K562 (cell line): ENCODE data around the gene ACOT9. TPM values are rescaled to one million over a fixed set of nuclear protein-coding genes. Genes with fewer than 3 reads are reported as not detected.

Experiments
- ATAC-seq: fragments of 200-7000 bp; cut with Tn5 transposase; 3 replicates; pipeline ENCODE4 v1.9.1; 2020; ENCODE audit warnings: moderate library complexity
- BruUV-seq: library from RNA; stranded (reverse); fragments of 400-500 nt; replicated peaks from 2 replicates; lab custom pipeline; 2021; lab: Mats Ljungman, UMichigan
- CTCF ChIA-PET: fragments of 300-600 bp; formaldehyde crosslinking; extraction: SDS; loops from one replicate; lab custom pipeline; 2021; ENCODE audit warnings: low intra/inter-chr PET ratio; lab: Yijun Ruan, JAX
- POLR2A ChIA-PET: fragments of 300-600, 350-650 bp; sonication (Branson Sonifier 250); formaldehyde crosslinking; extraction: SDS; loops from one replicate; lab custom pipeline; 2021; ENCODE audit warnings: antibody characterized with exemption, inconsistent platforms; lab: Yijun Ruan, JAX
- DNase-seq, 4 experiments: peaks; one replicate each; pipeline versions ENCODE4 v3.0.0 to v3.0.0-alpha.2; 2011 to 2018; ENCODE audit warnings: low spot score in 3 of 4, mixed read lengths in 3 of 4; ENCODE audit errors: extremely low read depth in 1 of 4
- FAIRE-seq: peaks from 2 replicates; lab custom pipeline; 2011; peaks lifted over from hg19 to GRCh38; lab: Jason Lieb, UNC
- H2AFZ ChIP-seq: 2 replicates; pipeline ENCODE4 v1.6.0; 2011; ENCODE audit warnings: low read depth, low read length, control low read depth, inconsistent platforms
- H3K27ac ChIP-seq: fragments of 200-600 bp; 3 replicates; pipeline ENCODE4 v1.8.0; 2011; ENCODE audit warnings: low read depth, mild to moderate bottlenecking, control low read depth, inconsistent platforms, low read length, moderate library complexity, mixed read lengths; ENCODE audit errors: extremely low read depth
- H3K27me3 ChIP-seq, 2 experiments: fragments of 300-600 bp in 1 of 2; 2 replicates in 1 of 2; 3 replicates in 1 of 2; pipeline versions ENCODE4 v1.6.0 to v1.8.0; 2011; ENCODE audit warnings: inconsistent platforms in 2 of 2, low read length in 2 of 2, mild to moderate bottlenecking in 1 of 2, mixed read lengths in 1 of 2, moderate library complexity in 1 of 2; ENCODE audit not compliant: control insufficient read depth in 2 of 2, insufficient read depth in 2 of 2
- H3K36me3 ChIP-seq: fragments of 300-600 bp; 3 replicates; pipeline ENCODE4 v1.8.0; 2011; ENCODE audit warnings: mild to moderate bottlenecking, low read length, inconsistent platforms; ENCODE audit not compliant: control insufficient read depth, insufficient read depth
- H3K4me1 ChIP-seq, 2 experiments: fragments of 200-600 bp in 1 of 2; replicated peaks in 1 of 2; 2 replicates in 1 of 2; 3 replicates in 1 of 2; pipeline versions ENCODE4 v1.5.1 to v1.8.0; 2011; ENCODE audit warnings: inconsistent platforms in 2 of 2, low read length in 2 of 2, mild to moderate bottlenecking in 1 of 2, mixed read lengths in 1 of 2, moderate library complexity in 1 of 2; ENCODE audit not compliant: control insufficient read depth in 2 of 2, insufficient read depth in 2 of 2
- H3K4me2 ChIP-seq: 2 replicates; pipeline ENCODE4 v1.6.1; 2011; ENCODE audit warnings: low read length, control low read depth, inconsistent platforms, mixed read lengths; ENCODE audit not compliant: insufficient read depth
- H3K4me3 ChIP-seq: fragments of 200-600 bp; sonication (generic), shearing (Covaris generic); 2 replicates; pipeline ENCODE4 v1.5.1; 2016; ENCODE audit warnings: control low read depth, inconsistent platforms
- H3K79me2 ChIP-seq: fragments of 200-600 bp; 3 replicates; pipeline ENCODE4 v1.8.0; 2011; ENCODE audit warnings: low read length, inconsistent platforms; ENCODE audit not compliant: control insufficient read depth, insufficient read depth
- H3K9ac ChIP-seq, 2 experiments: 2 replicates each; pipeline versions ENCODE4 v1.6.0 to v1.6.1; 2011; ENCODE audit warnings: low read depth in 2 of 2, low read length in 2 of 2, control low read depth in 1 of 2, inconsistent platforms in 1 of 2, mild to moderate bottlenecking in 1 of 2, mixed read lengths in 1 of 2; ENCODE audit not compliant: insufficient read depth in 1 of 2
- H3K9me1 ChIP-seq: one replicate; pipeline ENCODE4 v1.6.0; 2011; ENCODE audit warnings: inconsistent platforms, mild to moderate bottlenecking, low read length, moderate library complexity; ENCODE audit not compliant: control insufficient read depth, insufficient read depth
- H3K9me3 ChIP-seq: replicated peaks from 2 replicates; pipeline ENCODE4 v1.5.1; 2011; ENCODE audit warnings: low read depth, low read length, inconsistent platforms; ENCODE audit not compliant: control insufficient read depth, insufficient read depth
- H4K20me1 ChIP-seq: replicated peaks from 2 replicates; pipeline ENCODE4 v1.6.1; 2011; ENCODE audit warnings: low read length, inconsistent platforms, mixed read lengths; ENCODE audit not compliant: control insufficient read depth, insufficient read depth
- BCL6 ChIP-seq: fragments of 250-450 bp; sonication (Bioruptor Pico); IDR thresholded peaks from 2 replicates; pipeline ENCODE4 v1.4.0; 2020
- NFRKB ChIP-seq: fragments of 450-650 bp; IDR thresholded peaks from 2 replicates; pipeline ENCODE4 v1.6.1; 2016; ENCODE audit warnings: low read depth
- OTX1 ChIP-seq: fragments of 450-650 bp; formaldehyde crosslinking; IDR thresholded peaks from 2 replicates; pipeline ENCODE4 v1.4.0; 2022; ENCODE audit warnings: mild to moderate bottlenecking
- ZNF324 ChIP-seq: fragments of 250-450 bp; sonication (Bioruptor Pico); IDR thresholded peaks from 2 replicates; pipeline ENCODE4 v1.4.0; 2020; ENCODE audit warnings: mild to moderate bottlenecking
- ZNF41 ChIP-seq: fragments of 250-450 bp; sonication (Bioruptor Pico); conservative IDR thresholded peaks from 2 replicates; pipeline ENCODE4 v1.4.0; 2020; ENCODE audit warnings: mild to moderate bottlenecking
- ZNF75A ChIP-seq: fragments of 450-650 bp; formaldehyde crosslinking; IDR thresholded peaks from 2 replicates; pipeline ENCODE4 v1.4.0; 2020; ENCODE audit warnings: mild to moderate bottlenecking
- WGBS: fragments of 100-300 bp; shearing (Covaris generic); methylation state at CpG from one replicate; pipeline ENCODE4 v1.1.6; 2016; ENCODE audit warnings: low coverage, mixed read lengths; ENCODE audit not compliant: insufficient coverage; ENCODE audit errors: missing lambda C conversion rate; 5-methylcytosine and 5-hydroxymethylcytosine counted together
- in situ Hi-C: fragments of 300-500 bp; cut with MboI; formaldehyde crosslinking; loops from 4 replicates; pipeline ENCODE4 v1.15.0; 2018; ENCODE audit warnings: inconsistent platforms, mixed read lengths
- intact Hi-C: fragments of 100-400 bp; cut with micrococcal nuclease; formaldehyde crosslinking; loops from 2 replicates; pipeline ENCODE4 v1.14.2; 2022
- polyA plus RNA-seq, 8 experiments: library from polyadenylated mRNA; depleted of rRNA in 4 of 8; stranded (reverse) in 5 of 8; unstranded in 3 of 8; fragments of >200 nt; fragmentation: Nextera tagmentation in 2 of 8; fragmentation: Illumina TruSeq in 1 of 8; extraction: Ambion mirVana in 2 of 8; extraction: Trizol in 1 of 8; gene quantifications; 2 replicates each; pipeline versions ENCODE4 v1.2.1 to v1.2.3, GENCODE V29; 2011 to 2014; ENCODE audit warnings: inconsistent platforms in 1 of 8, missing spikeins in 1 of 8
- total RNA-seq, 7 experiments: library from RNA; depleted of rRNA in 6 of 7; stranded (reverse); fragments of >200 nt in 6 of 7; fragmentation: Illumina TruSeq in 2 of 7; extraction: Trizol in 2 of 7; gene quantifications; 2 replicates each; pipeline versions ENCODE4 v1.2.1 to v1.2.3, GENCODE V29; 2011 to 2021; ENCODE audit warnings: low replicate concordance in 1 of 7
- TF ChIP-seq, protein P1 (sequence below), 2 experiments: fragments of 450-650 bp in 1 of 2; sonication (generic) in 1 of 2; formaldehyde crosslinking in 1 of 2; IDR thresholded peaks in 1 of 2; conservative IDR thresholded peaks in 1 of 2; 2 replicates each; pipeline versions ENCODE4 v1.6.1 to v1.8.1; 2016 to 2023; ENCODE audit warnings: mild to moderate bottlenecking in 2 of 2, moderate library complexity in 2 of 2, inconsistent platforms in 1 of 2, missing genetic modification reagents in 1 of 2

Gene ACOT9
- total and polyA plus RNA-seq, 9 of the 15 experiments (the other 6 are each of a cell fraction or from before 2014, with no cell fraction given) = 31.2 to 80.9 (median 45.3) TPM

DNA sequence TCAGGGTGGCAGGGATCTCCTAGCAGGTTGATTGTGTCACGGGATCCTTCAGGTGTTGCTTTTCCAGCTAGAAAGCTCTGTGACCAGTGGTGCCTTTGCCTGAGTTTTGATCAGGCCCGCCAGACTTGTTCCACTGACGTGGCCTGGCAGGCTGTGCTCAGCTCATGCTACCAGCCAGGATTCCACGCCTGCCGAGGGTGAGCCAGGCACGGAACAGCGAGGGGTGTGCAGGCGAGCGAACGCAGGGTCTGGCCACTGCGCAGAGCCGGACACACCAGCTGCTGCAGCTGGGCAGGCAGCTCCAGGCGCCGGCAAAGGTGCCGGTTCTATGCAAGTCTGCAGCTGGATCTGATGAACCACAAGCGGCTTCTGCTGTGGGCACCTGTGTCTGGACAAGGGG lies 22.8 kb upstream of the ACOT9 start:
- DNase-seq (no peak), ATAC-seq (no peak), FAIRE-seq (no peak)
- no peak for TF ChIP-seq ZNF75A (CRISPR knock-in tag)
- Histone ChIP-seq H3K79me2 (no peaks in the 10 kb centered on the region), H3K4me3 (no peak overlapping the region), H3K4me1 (peaks cover 0 to 8% of the 10 kb centered on the region in 2 experiments; a peak in 2 of 5 replicates), H2AFZ (no peak overlapping the region), H3K27me3 (no peaks in the 10 kb centered on the region), H4K20me1 (no peaks in the 10 kb centered on the region), H3K27ac (no peak overlapping the region), H3K36me3 (no peaks in the 10 kb centered on the region), H3K9me1 (no peaks in the 10 kb centered on the region), H3K9me3 (no peaks in the 10 kb centered on the region), H3K9ac (no peak overlapping the region), H3K4me2 (no peak overlapping the region)
- CTCF ChIA-PET = no interaction called here
- BruUV-seq = no TSS peak
- intact Hi-C loops (no loop called here), in situ Hi-C loops (no loop called here)
- WGBS = 47% methylated on average over 5 of the region's 16 CpGs
- POLR2A ChIA-PET = no interaction called here

DNA sequence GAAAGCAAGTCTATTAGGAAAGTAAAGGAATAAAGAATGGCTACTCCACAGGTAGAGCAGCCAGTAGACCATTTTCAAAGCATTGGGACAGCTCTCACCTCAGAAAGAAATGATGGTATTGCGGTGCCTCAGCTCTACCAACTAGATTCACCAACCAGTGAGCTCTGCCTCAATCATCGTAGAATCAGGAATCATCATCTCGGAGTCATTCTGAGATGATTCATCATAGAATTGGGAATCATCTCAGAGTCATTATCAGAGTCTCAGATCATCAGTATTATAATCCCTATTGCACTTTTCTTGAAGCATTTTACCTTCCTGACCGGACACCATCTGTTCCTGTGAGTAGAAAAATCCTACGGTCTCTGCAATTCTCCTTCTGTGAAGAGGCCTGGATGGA lies 22.4 kb upstream of the ACOT9 start:
- H3K36me3 ChIP-seq = no peaks in the 10 kb centered on the region
- no peak overlapping the region for H2AFZ ChIP-seq
- no peaks in the 10 kb centered on the region for H3K79me2 ChIP-seq
- no peak for ATAC-seq
- H3K4me2 ChIP-seq = no peak overlapping the region
- no peak overlapping the region for H3K27ac ChIP-seq
- TF ChIP-seq BCL6 = no peak
- TF ChIP-seq OTX1 (CRISPR knock-in tag) = no peak
- TF ChIP-seq, protein P1, sequence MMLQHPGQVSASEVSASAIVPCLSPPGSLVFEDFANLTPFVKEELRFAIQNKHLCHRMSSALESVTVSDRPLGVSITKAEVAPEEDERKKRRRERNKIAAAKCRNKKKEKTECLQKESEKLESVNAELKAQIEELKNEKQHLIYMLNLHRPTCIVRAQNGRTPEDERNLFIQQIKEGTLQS (IDR thresholded peaks at IDR 0.05) = peak; percentile 15; the same call in 1 of the 2 replicates
- TF ChIP-seq, protein P1 (CRISPR knock-in tag; conservative IDR thresholded peaks at IDR 0.05) = no peak
- TF ChIP-seq NFRKB = no peak
- no peak for TF ChIP-seq ZNF41 (CRISPR knock-in tag)
- TF ChIP-seq ZNF324 (CRISPR knock-in tag) = no peak
- H4K20me1 ChIP-seq = no peaks in the 10 kb centered on the region
- WGBS = 52% methylated on average over 5 of the region's 5 CpGs
- DNase-seq = no peak
- intact Hi-C loops = no loop called here
- no peaks in the 10 kb centered on the region for H3K9me1 ChIP-seq
- no peak for FAIRE-seq
- in situ Hi-C loops = no loop called here
- no peaks in the 10 kb centered on the region for H3K9me3 ChIP-seq
- ChIA-PET POLR2A (no interaction called here), CTCF (no interaction called here)
- H3K9ac ChIP-seq = no peak overlapping the region
- no peaks in the 10 kb centered on the region for H3K27me3 ChIP-seq
- peaks cover 0 to 8% of the 10 kb centered on the region in 2 experiments; a peak in 2 of 5 replicates for H3K4me1 ChIP-seq
- H3K4me3 ChIP-seq = no peak overlapping the region
- no TSS peak for BruUV-seq
